NT2/D1 (cell line): ENCODE data around the gene KCNIP1.

Experiments used
- DNase-seq: peaks from one replicate; pipeline ENCODE4 v3.0.0-alpha.2; 2011; ENCODE audit warnings: low read depth, low spot score
- H3K27me3 ChIP-seq: 2 replicates; pipeline ENCODE4 v1.6.0; 2011; ENCODE audit warnings: mild to moderate bottlenecking; ENCODE audit not compliant: insufficient read length, insufficient read depth
- H3K36me3 ChIP-seq: 2 replicates; pipeline ENCODE4 v1.6.1; 2011; ENCODE audit warnings: mild to moderate bottlenecking, low read length, mixed read lengths; ENCODE audit not compliant: insufficient read depth, insufficient read length
- H3K4me1 ChIP-seq: 2 replicates; pipeline ENCODE4 v1.5.1; 2011; ENCODE audit not compliant: insufficient read depth, insufficient read length
- H3K4me3 ChIP-seq: 2 replicates; pipeline ENCODE4 v1.5.1; 2011; ENCODE audit warnings: low read depth; ENCODE audit not compliant: insufficient read length
- H3K9ac ChIP-seq: 2 replicates; pipeline ENCODE4 v1.6.0; 2011; ENCODE audit warnings: low read depth; ENCODE audit not compliant: insufficient read length
- H3K9me3 ChIP-seq: 2 replicates; pipeline ENCODE4 v1.5.1; 2011; ENCODE audit warnings: mild to moderate bottlenecking, low read length; ENCODE audit not compliant: insufficient read depth
- SUZ12 ChIP-seq: IDR thresholded peaks from 2 replicates; pipeline ENCODE4 v1.6.1; 2011; ENCODE audit not compliant: insufficient read length, insufficient read depth; ENCODE audit errors: extremely low read depth
- YY1 ChIP-seq: IDR thresholded peaks from 2 replicates; pipeline ENCODE4 v1.6.1; 2011; ENCODE audit not compliant: insufficient read length, insufficient read depth
- ZNF274 ChIP-seq: IDR thresholded peaks from 2 replicates; pipeline ENCODE4 v1.6.1; 2011; ENCODE audit warnings: mild to moderate bottlenecking, low read depth, low read length

KCNIP1 gene

GRCh38 chr5:170584003-170584402 lies 80.2 kb downstream of the KCNIP1 start:
- Histone ChIP-seq H3K9ac (no peak overlapping the region), H3K36me3 (no peaks in the 10 kb centered on the region), H3K4me3 (no peak overlapping the region), H3K27me3 (no peaks in the 10 kb centered on the region), H3K4me1 (no peaks in the 10 kb centered on the region), H3K9me3 (peaks cover under 1% of the 10 kb centered on the region)
- no peak for DNase-seq
- no peak for TF ChIP-seq YY1
- no peak for TF ChIP-seq ZNF274
- TF ChIP-seq SUZ12 = no peak

- no peak for DNase-seq
- no peak overlapping the region for H3K9ac ChIP-seq
- no peak for TF ChIP-seq SUZ12
- TF ChIP-seq YY1 = no peak
- TF ChIP-seq ZNF274 = no peak
- no peaks in the 10 kb centered on the region for H3K4me1 ChIP-seq
- H3K27me3 ChIP-seq = no peaks in the 10 kb centered on the region
- no peaks in the 10 kb centered on the region; the same call in 1 of the 2 replicates for H3K9me3 ChIP-seq
- H3K4me3 ChIP-seq = no peak overlapping the region
- no peaks in the 10 kb centered on the region for H3K36me3 ChIP-seq
These were observed 80.7 kb downstream of the KCNIP1 start for GRCh38 chr5:170584450-170585058.

- Histone ChIP-seq H3K9me3 (no peaks in the 10 kb centered on the region; the same call in 1 of the 2 replicates), H3K4me1 (no peaks in the 10 kb centered on the region), H3K27me3 (no peaks in the 10 kb centered on the region), H3K9ac (no peak overlapping the region), H3K36me3 (no peaks in the 10 kb centered on the region), H3K4me3 (no peak overlapping the region)
- no peak for TF ChIP-seq SUZ12
- no peak for TF ChIP-seq ZNF274
- no peak for TF ChIP-seq YY1
- no peak for DNase-seq
These were observed 81.6 kb downstream of the KCNIP1 start for GRCh38 chr5:170585273-170585948.

- Histone ChIP-seq H3K4me3 (no peak overlapping the region), H3K27me3 (no peaks in the 10 kb centered on the region), H3K4me1 (no peaks in the 10 kb centered on the region), H3K9ac (no peak overlapping the region), H3K9me3 (no peaks in the 10 kb centered on the region; the same call in 1 of the 2 replicates), H3K36me3 (no peaks in the 10 kb centered on the region)
- TF ChIP-seq YY1 = no peak
- no peak for DNase-seq
These were observed 84.0 kb downstream of the KCNIP1 start for GRCh38 chr5:170587808-170588207.

- Histone ChIP-seq H3K4me1 (no peaks in the 10 kb centered on the region), H3K27me3 (no peaks in the 10 kb centered on the region), H3K9me3 (no peaks in the 10 kb centered on the region; the same call in 1 of the 2 replicates), H3K9ac (no peak overlapping the region), H3K4me3 (no peak overlapping the region), H3K36me3 (no peaks in the 10 kb centered on the region)
- no peak for TF ChIP-seq ZNF274
- TF ChIP-seq SUZ12 = no peak
- no peak for TF ChIP-seq YY1
- DNase-seq = no peak
These were observed 85.8 kb downstream of the KCNIP1 start for GRCh38 chr5:170589643-170590042.

- H3K27me3 ChIP-seq = no peaks in the 10 kb centered on the region
- no peak overlapping the region for H3K4me3 ChIP-seq
- H3K36me3 ChIP-seq = no peaks in the 10 kb centered on the region
- no peak for DNase-seq
- no peaks in the 10 kb centered on the region; the same call in 1 of the 2 replicates for H3K9me3 ChIP-seq
- H3K9ac ChIP-seq = no peak overlapping the region
- H3K4me1 ChIP-seq = no peaks in the 10 kb centered on the region
- TF ChIP-seq ZNF274 = no peak
- no peak for TF ChIP-seq YY1
- no peak for TF ChIP-seq SUZ12
These were observed 86.7 kb downstream of the KCNIP1 start for GRCh38 chr5:170590566-170590965.

GRCh38 chr5:170591054-170591453 lies 87.2 kb downstream of the KCNIP1 start:
- Histone ChIP-seq H3K9ac (no peak overlapping the region), H3K36me3 (no peaks in the 10 kb centered on the region), H3K9me3 (no peaks in the 10 kb centered on the region; the same call in 1 of the 2 replicates), H3K4me1 (no peaks in the 10 kb centered on the region), H3K27me3 (no peaks in the 10 kb centered on the region), H3K4me3 (no peak overlapping the region)
- no peak for DNase-seq
- no peak for TF ChIP-seq ZNF274
- TF ChIP-seq YY1 = no peak
- no peak for TF ChIP-seq SUZ12
